ENCODE results near the gene ARHGAP6. TPM values are rescaled to one million over a fixed set of nuclear protein-coding genes. Genes with fewer than 3 reads are reported as not detected.

ARHGAP6 gene
- total and polyA plus RNA-seq, 2 donors (not counting 3 experiments of a cell fraction or from before 2014, with no cell fraction given): 0.69 to 0.83 TPM

GRCh38 chrX:11273544-11273943, 392.2 kb downstream of the ARHGAP6 start:
- Histone ChIP-seq H3K27ac (ENCODE audit: insufficient read depth, low read depth, low read length) (no peak overlapping the region), H3K79me2 (ENCODE audit: control insufficient read depth, insufficient read depth, low read length) (no peaks in the 10 kb centered on the region), H3K9me3 (replicated peaks; ENCODE audit: control insufficient read depth, insufficient read depth, low read length) (no peaks in the 10 kb centered on the region), H2AFZ (ENCODE audit: low read depth, low read length) (no peak overlapping the region), H3K9me1 (replicated peaks; ENCODE audit: control insufficient read depth, extremely low read depth, insufficient read depth, low read length) (no peaks in the 10 kb centered on the region), H3K4me2 (ENCODE audit: insufficient read depth, low read length) (no peak overlapping the region), H3K27me3 (ENCODE audit: control insufficient read depth in 2 of 2, insufficient read depth in 2 of 2, low read length in 2 of 2) (no peaks in the 10 kb centered on the region), H4K20me1 (replicated peaks; ENCODE audit: control insufficient read depth, extremely low read depth, insufficient read depth, low read length) (no peaks in the 10 kb centered on the region), H3K4me1 (ENCODE audit: control insufficient read depth, extremely low read depth, insufficient read depth, low read length) (no peaks in the 10 kb centered on the region), H3K4me3 (replicated peaks in 1 of 3; ENCODE audit: insufficient read depth in 1 of 3, low read depth in 1 of 3, low read length in 3 of 3) (no peak overlapping the region), H3K9ac (replicated peaks; ENCODE audit: extremely low read depth, insufficient read depth, low read length) (no peak overlapping the region), H3K36me3 (ENCODE audit: control insufficient read depth in 2 of 2, extremely low read depth in 1 of 2, insufficient read depth in 2 of 2, low read length in 2 of 2) (no peaks in the 10 kb centered on the region)
- dilution Hi-C loops (cut with MboI; ENCODE audit: extremely low pct_ligation_motif_present, low sequenced_read_pairs): no loop called here
- CTCF ChIA-PET: no interaction called here
- intact Hi-C loops (cut with micrococcal nuclease): no loop called here
- POLR2A ChIA-PET: interaction anchor here (1.2 kb wide), 1 partner anchor 1201 kb away, joined by 3 read pairs; no protein-coding TSS in a partner anchor
- FAIRE-seq (no peak), DNase-seq (ENCODE audit: low read depth, low spot score) (no peak)
- no TSS peak for BruUV-seq (replicated peaks)
- TF ChIP-seq MYC (IDR thresholded peaks at IDR 0.05; ENCODE audit: low read depth, low read length) (no peak), POLR2A (IDR thresholded peaks at IDR 0.05; ENCODE audit: low read depth, low read length) (no peak), GATA2 (IDR thresholded peaks at IDR 0.05; ENCODE audit: insufficient read depth, insufficient read length, low read depth, low read length) (no peak), POLR2AphosphoS5 (IDR thresholded peaks at IDR 0.05; ENCODE audit: insufficient read depth, low read depth, low read length) (no peak), MAX (IDR thresholded peaks at IDR 0.05; ENCODE audit: insufficient read depth, insufficient read length) (no peak), EZH2 (IDR thresholded peaks at IDR 0.05; ENCODE audit: borderline replicate concordance, low read depth, low read length, severe bottlenecking) (no peak), JUN (IDR thresholded peaks at IDR 0.05; ENCODE audit: borderline replicate concordance, insufficient read depth, insufficient read length, low read depth) (no peak), FOS (IDR thresholded peaks at IDR 0.05; ENCODE audit: borderline replicate concordance, insufficient read depth, low read length) (no peak)
- TF ChIP-seq, protein P1, sequence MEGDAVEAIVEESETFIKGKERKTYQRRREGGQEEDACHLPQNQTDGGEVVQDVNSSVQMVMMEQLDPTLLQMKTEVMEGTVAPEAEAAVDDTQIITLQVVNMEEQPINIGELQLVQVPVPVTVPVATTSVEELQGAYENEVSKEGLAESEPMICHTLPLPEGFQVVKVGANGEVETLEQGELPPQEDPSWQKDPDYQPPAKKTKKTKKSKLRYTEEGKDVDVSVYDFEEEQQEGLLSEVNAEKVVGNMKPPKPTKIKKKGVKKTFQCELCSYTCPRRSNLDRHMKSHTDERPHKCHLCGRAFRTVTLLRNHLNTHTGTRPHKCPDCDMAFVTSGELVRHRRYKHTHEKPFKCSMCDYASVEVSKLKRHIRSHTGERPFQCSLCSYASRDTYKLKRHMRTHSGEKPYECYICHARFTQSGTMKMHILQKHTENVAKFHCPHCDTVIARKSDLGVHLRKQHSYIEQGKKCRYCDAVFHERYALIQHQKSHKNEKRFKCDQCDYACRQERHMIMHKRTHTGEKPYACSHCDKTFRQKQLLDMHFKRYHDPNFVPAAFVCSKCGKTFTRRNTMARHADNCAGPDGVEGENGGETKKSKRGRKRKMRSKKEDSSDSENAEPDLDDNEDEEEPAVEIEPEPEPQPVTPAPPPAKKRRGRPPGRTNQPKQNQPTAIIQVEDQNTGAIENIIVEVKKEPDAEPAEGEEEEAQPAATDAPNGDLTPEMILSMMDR (IDR thresholded peaks at IDR 0.05; ENCODE audit: extremely low read depth in 1 of 2, insufficient read depth in 1 of 2, low read depth in 1 of 2, low read length in 2 of 2): no peak
